Measurements from ENCODE around the gene CNTN2. TPM values are rescaled to one million over a fixed set of nuclear protein-coding genes. Genes with fewer than 3 reads are reported as not detected.

CNTN2 gene
- total RNA-seq, 1 experiment from 2014 or later = not detected

DNA sequence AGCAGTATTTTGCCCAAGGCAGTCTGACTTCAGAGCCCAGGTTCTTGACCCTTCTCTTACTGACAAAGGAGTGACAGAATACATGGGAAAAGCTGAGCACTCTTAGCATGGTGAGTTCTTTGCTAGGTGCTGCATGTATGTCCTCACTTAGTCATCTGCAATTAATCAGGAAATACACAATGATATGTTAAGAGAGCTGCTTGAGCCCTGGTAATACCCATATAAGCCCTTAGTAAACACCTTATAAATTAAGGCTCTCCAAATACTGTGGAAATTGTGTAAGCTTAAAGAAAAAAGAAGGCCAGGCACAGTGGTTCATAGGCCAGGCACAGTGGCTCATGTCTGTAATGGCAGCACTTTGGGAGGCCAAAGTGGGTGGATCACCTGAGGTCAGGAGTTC, 55.2 kb downstream of the CNTN2 start:
- Histone ChIP-seq H3K9me2 (ENCODE audit: insufficient read depth) (no peaks in the 10 kb centered on the region), H3K4me2 (no peak overlapping the region), H3K9me3 (ENCODE audit: insufficient read depth, low read depth) (no peaks in the 10 kb centered on the region), H3K27ac (no peak overlapping the region), H3F3A (ENCODE audit: insufficient read depth, low read depth) (0 out of 2 replicates have a peak, but pooled peaks cover 1% of the 10 kb centered on the region), H2AFZ (no peak overlapping the region), H3K27me3 (ENCODE audit: insufficient read depth, low read depth) (no peaks in the 10 kb centered on the region), H3K4me3 (no peak overlapping the region), H3K36me3 (ENCODE audit: low read depth) (peaks cover 36% of the 10 kb centered on the region), H3K4me1 (replicated peaks; ENCODE audit: insufficient read depth) (no peaks in the 10 kb centered on the region), H3K79me2 (ENCODE audit: low read depth) (no peaks in the 10 kb centered on the region), H4K20me1 (ENCODE audit: insufficient read depth) (no peaks in the 10 kb centered on the region)
- TF ChIP-seq, protein P1, sequence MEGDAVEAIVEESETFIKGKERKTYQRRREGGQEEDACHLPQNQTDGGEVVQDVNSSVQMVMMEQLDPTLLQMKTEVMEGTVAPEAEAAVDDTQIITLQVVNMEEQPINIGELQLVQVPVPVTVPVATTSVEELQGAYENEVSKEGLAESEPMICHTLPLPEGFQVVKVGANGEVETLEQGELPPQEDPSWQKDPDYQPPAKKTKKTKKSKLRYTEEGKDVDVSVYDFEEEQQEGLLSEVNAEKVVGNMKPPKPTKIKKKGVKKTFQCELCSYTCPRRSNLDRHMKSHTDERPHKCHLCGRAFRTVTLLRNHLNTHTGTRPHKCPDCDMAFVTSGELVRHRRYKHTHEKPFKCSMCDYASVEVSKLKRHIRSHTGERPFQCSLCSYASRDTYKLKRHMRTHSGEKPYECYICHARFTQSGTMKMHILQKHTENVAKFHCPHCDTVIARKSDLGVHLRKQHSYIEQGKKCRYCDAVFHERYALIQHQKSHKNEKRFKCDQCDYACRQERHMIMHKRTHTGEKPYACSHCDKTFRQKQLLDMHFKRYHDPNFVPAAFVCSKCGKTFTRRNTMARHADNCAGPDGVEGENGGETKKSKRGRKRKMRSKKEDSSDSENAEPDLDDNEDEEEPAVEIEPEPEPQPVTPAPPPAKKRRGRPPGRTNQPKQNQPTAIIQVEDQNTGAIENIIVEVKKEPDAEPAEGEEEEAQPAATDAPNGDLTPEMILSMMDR (conservative IDR thresholded peaks at IDR 0.05) = no peak
- no peak for TF ChIP-seq EZH2 (IDR thresholded peaks at IDR 0.05; ENCODE audit: low read depth)
- ChIA-PET CTCF (interaction anchor here (0.6 to 0.7 kb wide), 2 partner anchors 44 to 138 kb away, joined by 5 to 13 read pairs; no protein-coding TSS in a partner anchor), POLR2A (ENCODE audit: unreplicated experiment) (no interaction called here)
- intact Hi-C loops (cut with micrococcal nuclease; ENCODE audit: unreplicated experiment) = no loop called here
- no TSS peak for BruUV-seq (replicated peaks)
- DNase-seq = no peak

- Histone ChIP-seq H4K20me1 (ENCODE audit: insufficient read depth) (no peaks in the 10 kb centered on the region), H3K79me2 (ENCODE audit: low read depth) (no peaks in the 10 kb centered on the region), H3K27me3 (ENCODE audit: insufficient read depth, low read depth) (no peaks in the 10 kb centered on the region), H3K9me2 (ENCODE audit: insufficient read depth) (no peaks in the 10 kb centered on the region), H3K36me3 (ENCODE audit: low read depth) (peaks cover 38% of the 10 kb centered on the region), H3K4me2 (no peak overlapping the region), H3K27ac (no peak overlapping the region), H3K4me1 (replicated peaks; ENCODE audit: insufficient read depth) (no peaks in the 10 kb centered on the region), H2AFZ (no peak overlapping the region), H3K4me3 (no peak overlapping the region), H3F3A (ENCODE audit: insufficient read depth, low read depth) (0 out of 2 replicates have a peak, but pooled peaks cover 6% of the 10 kb centered on the region), H3K9me3 (ENCODE audit: insufficient read depth, low read depth) (no peaks in the 10 kb centered on the region)
- no TSS peak for BruUV-seq (replicated peaks)
- DNase-seq = no peak
- ChIA-PET POLR2A (ENCODE audit: unreplicated experiment) (no interaction called here), CTCF (no interaction called here)
- TF ChIP-seq, protein P1 (conservative IDR thresholded peaks at IDR 0.05) = no peak
- no peak for TF ChIP-seq EZH2 (IDR thresholded peaks at IDR 0.05; ENCODE audit: low read depth)
- intact Hi-C loops (cut with micrococcal nuclease; ENCODE audit: unreplicated experiment) = no loop called here
Measured at GRCh38 chr1:205102404-205102803, 59.4 kb downstream of the CNTN2 start.

DNA sequence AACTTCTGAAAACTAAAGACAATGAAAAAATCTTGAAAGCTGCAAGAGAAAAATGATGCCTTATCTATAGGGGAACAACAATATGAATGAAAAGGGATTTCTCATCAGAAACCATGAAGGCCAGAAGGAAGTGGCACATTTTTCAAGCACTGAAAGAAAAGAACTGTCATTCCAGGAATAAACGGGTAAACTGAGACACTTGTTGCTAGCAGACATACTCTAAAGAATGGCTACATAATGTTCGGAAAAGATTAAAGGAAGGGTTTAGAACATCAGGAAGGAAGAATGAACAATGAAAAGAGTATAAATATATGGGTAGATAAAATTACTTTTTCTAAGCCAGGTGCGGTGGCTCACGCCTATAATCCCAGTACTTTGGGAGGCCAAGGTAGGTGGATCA, 64.3 kb downstream of the CNTN2 start:
- CTCF ChIA-PET = no interaction called here

More for the DNA sequence above, 64.3 kb downstream of the CNTN2 start:
- TF ChIP-seq EZH2 (IDR thresholded peaks at IDR 0.05; ENCODE audit: low read depth) = no peak
- TF ChIP-seq, protein P1 (conservative IDR thresholded peaks at IDR 0.05) = no peak
- H3K9me2 ChIP-seq (ENCODE audit: insufficient read depth) = no peaks in the 10 kb centered on the region
- intact Hi-C loops (cut with micrococcal nuclease; ENCODE audit: unreplicated experiment) = no loop called here
- H3K4me1 ChIP-seq (replicated peaks; ENCODE audit: insufficient read depth) = no peaks in the 10 kb centered on the region
- H4K20me1 ChIP-seq (ENCODE audit: insufficient read depth) = no peaks in the 10 kb centered on the region
- H3K4me3 ChIP-seq = no peak overlapping the region
- peaks cover 29% of the 10 kb centered on the region for H3K36me3 ChIP-seq (ENCODE audit: low read depth)
- no peak overlapping the region for H3K27ac ChIP-seq
- H3F3A ChIP-seq (ENCODE audit: insufficient read depth, low read depth) = 0 out of 2 replicates have a peak, but pooled peaks cover 6% of the 10 kb centered on the region
- DNase-seq = no peak
- no peaks in the 10 kb centered on the region for H3K79me2 ChIP-seq (ENCODE audit: low read depth)
- no peaks in the 10 kb centered on the region for H3K9me3 ChIP-seq (ENCODE audit: insufficient read depth, low read depth)
- BruUV-seq (replicated peaks) = no TSS peak
- H2AFZ ChIP-seq = no peak overlapping the region
- POLR2A ChIA-PET (ENCODE audit: unreplicated experiment) = no interaction called here
- H3K4me2 ChIP-seq = no peak overlapping the region
- H3K27me3 ChIP-seq (ENCODE audit: insufficient read depth, low read depth) = no peaks in the 10 kb centered on the region

Data from PC-9 (cell line).